ENCODE measurements around the gene KDM4D.
"Not testable (repeated sequence)": the region's sequence is repeated elsewhere in the genome, so short reads cannot be mapped to it uniquely, and the experiment has no call there.

KDM4D gene

GRCh38 chr11:94956963-94957362 lies 16.5 kb upstream of the KDM4D start:
- in situ Hi-C loops (cut with MboI; ENCODE audit: low sequenced_read_pairs) = no loop called here

DNA sequence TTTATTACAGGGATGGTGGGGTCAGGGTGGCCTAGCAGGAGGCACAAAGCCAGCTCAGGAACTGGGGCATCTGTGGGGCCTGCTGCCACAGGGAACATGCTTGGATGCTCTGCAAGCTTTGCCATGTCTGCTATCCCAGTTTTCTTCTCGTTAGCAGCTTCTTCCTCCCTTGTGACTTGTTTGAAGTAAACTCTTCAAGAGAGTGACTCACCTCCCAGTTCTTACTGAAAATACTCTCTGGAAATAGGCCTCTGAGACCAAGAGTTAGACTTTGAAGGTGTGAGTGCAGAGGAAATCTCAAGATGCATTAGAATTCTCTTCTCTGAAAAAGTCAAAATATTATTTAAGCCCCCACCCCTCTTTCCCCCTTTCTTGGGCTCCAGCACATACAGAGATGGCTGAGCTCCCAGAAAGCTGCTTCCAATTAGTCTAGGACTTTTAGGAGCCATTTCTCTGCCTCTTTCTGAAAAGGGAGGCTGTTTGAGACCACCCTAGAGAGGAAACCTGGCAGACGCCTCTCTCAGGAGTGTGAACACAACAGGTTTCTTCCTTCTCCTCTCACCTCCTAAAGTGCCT lies 15.3 kb upstream of the KDM4D start:
- in situ Hi-C loops (cut with MboI; ENCODE audit: low sequenced_read_pairs) = no loop called here

DNA sequence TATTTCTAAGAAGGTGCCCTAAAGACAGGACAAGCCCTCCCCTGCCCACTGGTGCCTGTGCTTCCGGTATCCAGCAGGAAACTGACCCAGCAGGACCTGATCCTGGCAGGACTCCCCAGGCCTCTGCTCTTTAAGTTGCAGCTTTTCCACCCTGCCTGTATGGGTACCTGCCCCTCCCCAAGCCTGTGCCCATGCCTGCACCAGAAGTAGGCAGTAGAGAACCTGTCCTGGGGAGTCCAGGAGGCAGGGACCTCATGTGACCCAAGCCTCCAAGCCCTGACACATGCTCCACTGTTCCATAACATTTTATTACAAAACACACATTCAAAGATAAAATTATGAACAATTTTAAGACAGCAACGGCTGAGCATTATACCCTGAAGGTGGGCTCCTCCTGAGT lies 14.3 kb upstream of the KDM4D start:
- in situ Hi-C loops (cut with MboI; ENCODE audit: low sequenced_read_pairs) = no loop called here

DNA sequence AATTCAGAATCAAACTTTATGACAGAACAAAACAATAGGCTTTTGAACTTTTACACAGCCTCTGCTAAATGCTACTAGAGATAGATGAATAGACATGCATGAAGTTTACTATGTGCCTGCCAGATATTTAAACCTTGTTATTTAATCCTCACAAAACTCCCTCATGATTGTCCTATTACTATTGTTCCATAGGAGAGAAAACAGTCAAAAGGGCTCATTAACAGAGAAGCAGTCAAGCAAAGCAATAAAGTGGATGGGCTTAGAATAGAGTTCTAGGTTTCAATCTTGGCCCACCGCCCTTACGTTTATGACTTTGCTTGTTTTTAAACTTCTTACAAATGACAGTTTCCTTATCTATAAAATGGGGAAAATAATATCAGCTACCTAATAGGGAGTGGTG lies 13.0 kb upstream of the KDM4D start:
- in situ Hi-C loops (cut with MboI; ENCODE audit: low sequenced_read_pairs) = no loop called here

- in situ Hi-C loops (cut with MboI; ENCODE audit: low sequenced_read_pairs) = no loop called here
Measured at GRCh38 chr11:94961255-94961654, 12.3 kb upstream of the KDM4D start.

DNA sequence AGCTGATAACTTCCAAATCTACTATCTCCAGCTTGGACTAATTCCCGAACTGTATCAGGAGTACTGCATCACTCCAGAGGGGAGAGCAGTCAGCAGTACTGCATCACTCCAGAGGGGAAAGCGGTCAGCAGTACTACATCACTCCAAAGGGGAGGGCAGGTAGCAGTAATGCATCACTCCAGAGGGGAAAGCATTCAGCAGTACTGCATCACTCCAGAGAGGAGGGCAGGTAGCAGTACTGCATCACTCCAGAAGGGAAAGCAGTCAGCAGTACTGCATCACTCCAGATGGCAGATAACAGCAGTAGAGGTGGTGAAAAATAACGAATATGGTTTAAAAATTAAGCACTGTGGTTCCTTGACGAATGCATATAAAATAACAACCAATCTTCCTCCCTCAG lies 8.6 kb upstream of the KDM4D start:
- in situ Hi-C loops (cut with MboI; ENCODE audit: low sequenced_read_pairs) = no loop called here

GRCh38 chr11:94968334-94968958 lies 5.1 kb upstream of the KDM4D start:
- in situ Hi-C loops (cut with MboI; ENCODE audit: low sequenced_read_pairs) = no loop called here

GRCh38 chr11:94972700-94973098 lies 810 bp upstream of the KDM4D start:
- in situ Hi-C loops (cut with MboI; ENCODE audit: low sequenced_read_pairs) = no loop called here

- in situ Hi-C loops (cut with MboI; ENCODE audit: low sequenced_read_pairs) = no loop called here
Measured at GRCh38 chr11:94974178-94974577, 669 bp downstream of the KDM4D start.

GRCh38 chr11:94975599-94975998 lies 2.1 kb downstream of the KDM4D start:
- in situ Hi-C loops (cut with MboI; ENCODE audit: low sequenced_read_pairs) = no loop called here

DNA sequence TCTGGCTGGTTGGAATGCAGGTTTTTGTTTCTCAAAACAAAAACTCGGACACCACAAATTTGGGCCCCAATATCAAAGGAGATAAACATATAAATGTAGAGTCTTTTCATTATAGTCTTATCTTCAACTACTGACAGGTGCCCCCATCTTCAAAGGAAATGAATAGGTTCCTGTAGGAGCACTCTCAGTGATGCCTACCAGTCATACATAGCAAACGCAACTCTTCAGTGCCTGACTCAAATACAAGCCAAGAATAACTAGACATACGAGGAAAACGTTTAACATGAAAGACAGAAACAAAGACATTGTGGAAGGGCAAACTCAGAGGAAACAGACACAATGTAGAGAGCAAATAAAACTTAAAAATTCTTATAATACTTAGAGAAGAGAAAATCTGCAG lies 13.9 kb downstream of the KDM4D start:
- in situ Hi-C loops (cut with MboI; ENCODE audit: low sequenced_read_pairs) = no loop called here

- in situ Hi-C loops (cut with MboI; ENCODE audit: low sequenced_read_pairs) = no loop called here
Measured at GRCh38 chr11:94988748-94989147, 15.2 kb downstream of the KDM4D start.

DNA sequence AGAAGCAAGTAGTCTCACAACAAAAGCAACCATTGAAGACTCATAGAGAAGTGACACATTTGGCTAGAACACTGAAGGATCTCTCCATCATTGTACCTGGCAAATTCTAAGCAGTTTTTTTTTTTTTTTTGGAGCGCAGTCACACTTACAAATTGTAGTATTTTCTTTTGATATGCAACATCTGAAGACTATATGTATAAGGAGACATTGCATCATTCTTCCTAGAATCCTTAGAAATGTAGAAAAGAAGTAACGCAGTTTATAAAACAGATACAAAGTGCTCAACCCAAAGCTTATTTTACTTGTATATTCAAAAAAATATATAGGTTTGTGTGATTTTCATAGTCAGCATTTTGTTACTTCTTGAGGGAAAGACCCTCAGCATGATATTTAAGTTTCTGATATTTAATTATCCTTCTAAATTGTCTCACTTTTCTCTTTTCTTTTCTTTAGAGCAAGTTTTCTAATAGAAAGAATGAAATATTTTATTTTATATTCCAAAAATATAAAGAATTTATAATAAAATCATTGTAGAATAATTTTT lies 20.0 kb downstream of the KDM4D start:
- in situ Hi-C loops (cut with MboI; ENCODE audit: low sequenced_read_pairs) = no loop called here

DNA sequence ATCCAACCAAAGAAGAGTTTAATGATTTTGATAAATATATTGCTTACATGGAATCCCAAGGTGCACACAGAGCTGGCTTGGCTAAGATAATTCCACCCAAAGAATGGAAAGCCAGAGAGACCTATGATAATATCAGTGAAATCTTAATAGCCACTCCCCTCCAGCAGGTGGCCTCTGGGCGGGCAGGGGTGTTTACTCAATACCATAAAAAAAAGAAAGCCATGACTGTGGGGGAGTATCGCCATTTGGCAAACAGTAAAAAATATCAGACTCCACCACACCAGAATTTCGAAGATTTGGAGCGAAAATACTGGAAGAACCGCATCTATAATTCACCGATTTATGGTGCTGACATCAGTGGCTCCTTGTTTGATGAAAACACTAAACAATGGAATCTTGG lies 23.9 kb downstream of the KDM4D start:
- in situ Hi-C loops (cut with MboI; ENCODE audit: low sequenced_read_pairs) = no loop called here

GRCh38 chr11:94998285-94998684 lies 24.8 kb downstream of the KDM4D start:
- in situ Hi-C loops (cut with MboI; ENCODE audit: low sequenced_read_pairs) = no loop called here

DNA sequence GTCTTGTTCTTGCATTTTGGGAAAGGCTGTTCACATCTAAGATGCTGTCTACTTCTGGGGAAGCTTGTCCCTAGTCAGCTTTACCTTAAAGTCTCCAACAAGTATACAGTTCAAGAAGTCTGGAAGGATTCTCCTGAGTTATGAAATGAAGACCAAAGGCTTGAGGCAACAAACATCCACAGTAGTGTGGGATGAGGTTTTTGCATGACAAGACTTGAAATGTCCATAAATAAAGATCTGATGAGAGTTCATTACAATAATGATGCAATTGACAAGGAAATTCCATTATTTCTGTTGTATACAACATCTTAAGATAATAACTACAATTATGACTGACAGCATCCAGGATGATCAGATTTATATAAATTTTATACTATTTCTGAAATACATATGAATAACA lies 30.2 kb downstream of the KDM4D start:
- in situ Hi-C loops (cut with MboI; ENCODE audit: low sequenced_read_pairs) = no loop called here

GRCh38 chr11:95005642-95006041 lies 32.1 kb downstream of the KDM4D start:
- in situ Hi-C loops (cut with MboI; ENCODE audit: low sequenced_read_pairs) = no loop called here

- in situ Hi-C loops (cut with MboI; ENCODE audit: low sequenced_read_pairs) = no loop called here
Measured at GRCh38 chr11:95011376-95011775, 37.9 kb downstream of the KDM4D start.

DNA sequence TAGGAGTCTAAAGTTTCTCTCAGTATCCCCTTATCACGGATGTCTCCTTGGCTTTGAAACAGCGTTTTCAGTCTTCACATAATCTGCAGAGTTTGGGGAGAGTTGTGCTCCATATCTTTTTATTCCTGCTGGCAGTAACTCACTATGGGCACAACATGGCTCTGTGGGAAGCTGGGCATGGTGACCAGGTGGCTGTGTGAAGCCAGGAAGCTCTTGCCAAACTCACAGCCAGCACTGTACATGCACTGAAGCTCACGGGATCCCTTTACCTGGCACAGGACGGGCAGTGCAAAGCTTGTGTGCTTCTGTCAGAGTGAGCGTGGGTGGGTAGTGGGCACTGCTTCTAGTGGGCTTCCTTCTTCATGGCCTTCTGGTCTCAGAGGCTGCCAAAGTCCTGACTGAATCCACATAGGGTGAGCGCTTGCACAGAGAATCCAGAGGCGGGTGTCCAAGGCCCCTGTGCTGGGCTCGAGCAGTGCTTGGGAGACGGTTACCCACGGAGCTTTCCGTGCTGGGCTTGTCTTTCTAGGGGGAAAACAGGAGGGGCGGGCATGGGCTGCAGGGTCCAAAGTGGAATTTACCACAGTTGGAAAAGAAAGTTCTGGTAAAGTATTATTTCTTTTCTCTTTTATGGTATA lies 40.8 kb downstream of the KDM4D start:
- in situ Hi-C loops (cut with MboI; ENCODE audit: low sequenced_read_pairs) = no loop called here

- in situ Hi-C loops (cut with MboI; ENCODE audit: low sequenced_read_pairs) = no loop called here
Measured at GRCh38 chr11:95016139-95016538, 42.6 kb downstream of the KDM4D start.

- in situ Hi-C loops (cut with MboI; ENCODE audit: low sequenced_read_pairs) = not testable (repeated sequence)
Measured at GRCh38 chr11:95021468-95021867, 48.0 kb downstream of the KDM4D start.

DNA sequence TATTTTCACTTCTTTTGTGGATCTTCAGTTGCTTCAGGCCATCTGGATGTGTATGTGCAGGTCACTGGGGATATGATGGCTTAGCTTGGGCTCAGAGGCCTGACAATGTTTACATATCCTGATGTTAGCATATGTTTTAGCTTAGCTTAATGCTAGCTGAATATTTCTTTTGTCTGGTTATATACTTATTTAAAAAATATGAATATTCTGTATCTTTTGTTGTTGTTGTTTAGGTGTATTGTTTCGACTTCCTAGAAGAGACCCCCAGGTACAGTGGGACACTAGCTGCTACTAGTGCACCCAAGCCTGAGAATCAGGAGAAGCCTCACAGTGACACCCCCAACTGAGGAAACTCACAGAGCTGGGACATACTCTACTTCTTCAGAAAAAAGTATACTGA lies 51.4 kb downstream of the KDM4D start, which contains the start of gene KDM4E:
TSS of gene KDM4E (plus strand) at position 301 of the 400 bp plus-strand sequence. CDS start 300 bp downstream, outside the sequence.
- in situ Hi-C loops (cut with MboI; ENCODE audit: low sequenced_read_pairs) = no loop called here
